G401 (cell line): Measurements from ENCODE around the gene STH. TPM values are rescaled to one million over a fixed set of nuclear protein-coding genes. Genes with fewer than 3 reads are reported as not detected.
A peak's percentile ranks its signal among the peaks of the same experiment; 100 is the strongest.

Experiments
- DNase-seq: peaks from one replicate; pipeline ENCODE4 v3.0.0-alpha.2; 2015; ENCODE audit warnings: low spot score
- in situ Hi-C: cut with HindIII; loops from 2 replicates; pipeline ENCODE4 v1.10.0; 2016; ENCODE audit warnings: low sequenced_read_pairs, mixed read lengths
- total RNA-seq: library from RNA; depleted of rRNA; stranded (reverse); fragments of >200 nt; shearing (Covaris generic); gene quantifications from 2 replicates; pipeline ENCODE4 v1.2.3, GENCODE V29; 2014

The STH gene
- total RNA-seq, 1 experiment from 2014 or later = not detected

- no peak for DNase-seq
- in situ Hi-C loops = no loop called here
These were observed 17.7 kb upstream of the STH start for GRCh38 chr17:45981306-45981705.

- no peak for DNase-seq
- in situ Hi-C loops = no loop called here
These were observed 16.0 kb upstream of the STH start for GRCh38 chr17:45982791-45983613.

GRCh38 chr17:45983614-45984310 is 15.3 kb upstream of the STH start:
- in situ Hi-C loops = no loop called here
- no peak for DNase-seq

- in situ Hi-C loops = no loop called here
- DNase-seq = no peak
These were observed 14.7 kb upstream of the STH start for GRCh38 chr17:45984368-45984767.

- in situ Hi-C loops = no loop called here
- DNase-seq = no peak
These were observed 13.6 kb upstream of the STH start for GRCh38 chr17:45985447-45985846.

GRCh38 chr17:45986056-45986455 is 13.0 kb upstream of the STH start:
- DNase-seq = no peak
- in situ Hi-C loops = no loop called here

GRCh38 chr17:45987706-45988105 is 11.3 kb upstream of the STH start:
- in situ Hi-C loops = no loop called here

GRCh38 chr17:45989759-45990158 is 9.3 kb upstream of the STH start:
- in situ Hi-C loops = no loop called here
- no peak for DNase-seq

More at GRCh38 chr17:45987706-45988105, 11.3 kb upstream of the STH start:
- DNase-seq = no peak

GRCh38 chr17:45990886-45991285 is 8.2 kb upstream of the STH start:
- in situ Hi-C loops = no loop called here

GRCh38 chr17:45991341-45991740 is 7.7 kb upstream of the STH start:
- DNase-seq = no peak
- in situ Hi-C loops = no loop called here

More at GRCh38 chr17:45990886-45991285, 8.2 kb upstream of the STH start:
- peak; percentile 41 for DNase-seq

- no peak for DNase-seq
- in situ Hi-C loops = no loop called here
These were observed 6.9 kb upstream of the STH start for GRCh38 chr17:45992175-45992574.

GRCh38 chr17:45992904-45993303 is 6.1 kb upstream of the STH start:
- in situ Hi-C loops = no loop called here
- DNase-seq = peak; percentile 42

GRCh38 chr17:45993962-45994627 is 5.0 kb upstream of the STH start:
- in situ Hi-C loops = no loop called here
- no peak for DNase-seq

- DNase-seq = no peak
- in situ Hi-C loops = no loop called here
These were observed 4.1 kb upstream of the STH start for GRCh38 chr17:45994987-45995386.

- peak; percentile 41 for DNase-seq
- in situ Hi-C loops = no loop called here
These were observed 3.3 kb upstream of the STH start for GRCh38 chr17:45995627-45996270.

GRCh38 chr17:45996282-45996937 is 2.6 kb upstream of the STH start:
- in situ Hi-C loops = no loop called here
- DNase-seq = no peak

GRCh38 chr17:45997166-45997565 is 1.9 kb upstream of the STH start:
- DNase-seq = no peak
- in situ Hi-C loops = no loop called here

- in situ Hi-C loops = no loop called here
- no peak for DNase-seq
These were observed 1.4 kb upstream of the STH start for GRCh38 chr17:45997624-45998023.

- in situ Hi-C loops = no loop called here
- DNase-seq = no peak
These were observed 845 bp downstream of the STH start for GRCh38 chr17:45999900-46000290.
